ENCODE data around the gene SEZ6L2.
"Not testable (repeated sequence)": the region's sequence is repeated elsewhere in the genome, so short reads cannot be mapped to it uniquely, and the experiment has no call there.

The SEZ6L2 gene

GRCh38 chr16:29891525-29892457, 7.6 kb downstream of the SEZ6L2 start:
- DNase-seq (ENCODE audit: low read depth in 2 of 2, low spot score in 1 of 2), result no peak

- DNase-seq (ENCODE audit: low read depth in 2 of 2, low spot score in 1 of 2), result not testable (repeated sequence)
Measured at GRCh38 chr16:29889372-29889771, 10.0 kb downstream of the SEZ6L2 start.

GRCh38 chr16:29883987-29884386, 15.4 kb downstream of the SEZ6L2 start:
- DNase-seq (ENCODE audit: low read depth in 2 of 2, low spot score in 1 of 2), result no peak

- DNase-seq (ENCODE audit: low read depth in 2 of 2, low spot score in 1 of 2), result no peak
Measured at GRCh38 chr16:29881050-29881449, 18.3 kb downstream of the SEZ6L2 start.

- DNase-seq (ENCODE audit: low read depth in 2 of 2, low spot score in 1 of 2), result no peak
Measured at GRCh38 chr16:29878172-29878571, 21.2 kb downstream of the SEZ6L2 start.

- no peak for DNase-seq (ENCODE audit: low read depth in 2 of 2, low spot score in 1 of 2)
Measured at GRCh38 chr16:29877266-29877961, 21.9 kb downstream of the SEZ6L2 start.

GRCh38 chr16:29876594-29877249, 22.6 kb downstream of the SEZ6L2 start:
- DNase-seq (ENCODE audit: low read depth in 2 of 2, low spot score in 1 of 2), result no peak

GRCh38 chr16:29876217-29876593, 23.1 kb downstream of the SEZ6L2 start:
- DNase-seq (ENCODE audit: low read depth in 2 of 2, low spot score in 1 of 2), result no peak

- DNase-seq (ENCODE audit: low read depth in 2 of 2, low spot score in 1 of 2), result no peak
Measured at GRCh38 chr16:29875206-29875605, 24.1 kb downstream of the SEZ6L2 start.

GRCh38 chr16:29873319-29873718, 26.0 kb downstream of the SEZ6L2 start:
- no peak for DNase-seq (ENCODE audit: low read depth in 2 of 2, low spot score in 1 of 2)

- no peak for DNase-seq (ENCODE audit: low read depth in 2 of 2, low spot score in 1 of 2)
Measured at GRCh38 chr16:29871822-29872546, 27.4 kb downstream of the SEZ6L2 start.

GRCh38 chr16:29869067-29869466, 30.3 kb downstream of the SEZ6L2 start:
- not testable (repeated sequence) for DNase-seq (ENCODE audit: low read depth in 2 of 2, low spot score in 1 of 2)

GRCh38 chr16:29868396-29869009, 30.8 kb downstream of the SEZ6L2 start:
- DNase-seq (ENCODE audit: low read depth in 2 of 2, low spot score in 1 of 2), result no peak

GRCh38 chr16:29864205-29864604, 35.1 kb downstream of the SEZ6L2 start:
- DNase-seq (ENCODE audit: low read depth in 2 of 2, low spot score in 1 of 2), result no peak

GRCh38 chr16:29863669-29863984, 35.7 kb downstream of the SEZ6L2 start:
- DNase-seq (ENCODE audit: low read depth in 2 of 2, low spot score in 1 of 2), result no peak

- peak; percentile 84 for DNase-seq (ENCODE audit: low read depth in 2 of 2, low spot score in 1 of 2)
Measured at GRCh38 chr16:29862884-29863668, 36.3 kb downstream of the SEZ6L2 start, which contains the start of gene CDIPT. Gene CDIPT (minus strand): TSS chr16:29863226. CDS start chr16:29862857, 369 bp downstream.

- DNase-seq (ENCODE audit: low read depth in 2 of 2, low spot score in 1 of 2), result no peak
Measured at GRCh38 chr16:29862383-29862883, 36.9 kb downstream of the SEZ6L2 start.

- no peak for DNase-seq (ENCODE audit: low read depth in 2 of 2, low spot score in 1 of 2)
Measured at GRCh38 chr16:29860218-29860617, 39.1 kb downstream of the SEZ6L2 start.

- no peak for DNase-seq (ENCODE audit: low read depth in 2 of 2, low spot score in 1 of 2)
Measured at GRCh38 chr16:29858974-29859373, 40.4 kb downstream of the SEZ6L2 start.
